Liver (tissue), 9 donors: ENCODE results near the gene MS4A15. TPM values are rescaled to one million over a fixed set of nuclear protein-coding genes. Genes with fewer than 3 reads are reported as not detected.

Experiments used
- DNase-seq: peaks from one replicate; pipeline ENCODE4 v3.0.0-alpha.2; 2017; ENCODE audit warnings: low spot score
- H3K27ac ChIP-seq, 2 donors: one replicate each; pipeline ENCODE4 v1.7.0; 2013; ENCODE audit warnings: inconsistent platforms in 2 of 2, low read length in 2 of 2, control low read depth in 1 of 2, low read depth in 1 of 2, mild to moderate bottlenecking in 1 of 2
- H3K27me3 ChIP-seq, 4 donors: one replicate each; pipeline versions ENCODE4 v1.6.1 to v1.7.0; 2013; ENCODE audit warnings: low read length in 3 of 4, inconsistent platforms in 1 of 4, mild to moderate bottlenecking in 1 of 4, moderate library complexity in 1 of 4; ENCODE audit not compliant: control insufficient read depth in 4 of 4, insufficient read depth in 4 of 4
- H3K36me3 ChIP-seq, 4 donors: one replicate each; pipeline versions ENCODE4 v1.6.1 to v1.7.0; 2013; ENCODE audit warnings: low read length in 3 of 4, mild to moderate bottlenecking in 3 of 4, low read depth in 1 of 4, moderate library complexity in 1 of 4; ENCODE audit not compliant: control insufficient read depth in 4 of 4, insufficient read depth in 3 of 4
- H3K4me1 ChIP-seq, 4 donors: one replicate each; pipeline versions ENCODE4 v1.6.1 to v1.7.0; 2013; ENCODE audit warnings: low read length in 3 of 4, mild to moderate bottlenecking in 3 of 4, moderate library complexity in 1 of 4; ENCODE audit not compliant: control insufficient read depth in 4 of 4, insufficient read depth in 4 of 4
- H3K4me3 ChIP-seq, 3 donors: one replicate each; pipeline versions ENCODE4 v1.6.1 to v1.7.0; 2013; ENCODE audit warnings: low read length in 3 of 3, control low read depth in 1 of 3, low read depth in 1 of 3, mild to moderate bottlenecking in 1 of 3
- H3K9ac ChIP-seq, 2 donors: one replicate each; pipeline ENCODE4 v1.7.0; 2013; ENCODE audit warnings: low read length in 2 of 2, mild to moderate bottlenecking in 2 of 2, moderate library complexity in 2 of 2, control low read depth in 1 of 2, low read depth in 1 of 2
- H3K9me3 ChIP-seq, 4 donors: one replicate each; pipeline versions ENCODE4 v1.6.1 to v1.7.0; 2013; ENCODE audit warnings: low read length in 3 of 4; ENCODE audit not compliant: control insufficient read depth in 4 of 4
- EGR1 ChIP-seq, 2 donors: IDR thresholded peaks; 2 replicates each; pipeline ENCODE4 v1.6.1; 2016 to 2018; ENCODE audit warnings: antibody characterized with exemption in 2 of 2, low read depth in 2 of 2
- FOXA1 ChIP-seq: IDR thresholded peaks from 2 replicates; pipeline ENCODE4 v1.6.1; 2016; ENCODE audit warnings: antibody characterized with exemption
- FOXA2 ChIP-seq: IDR thresholded peaks from 2 replicates; pipeline ENCODE4 v1.6.1; 2016; ENCODE audit warnings: antibody characterized with exemption
- GABPA ChIP-seq, 2 donors: IDR thresholded peaks in 1 of 2; conservative IDR thresholded peaks in 1 of 2; 2 replicates each; pipeline ENCODE4 v1.6.1; 2016; ENCODE audit warnings: antibody characterized with exemption in 2 of 2, mild to moderate bottlenecking in 1 of 2, moderate library complexity in 1 of 2
- HNF4A ChIP-seq, 2 donors: conservative IDR thresholded peaks; 2 replicates each; pipeline ENCODE4 v1.6.1; 2016; ENCODE audit warnings: antibody characterized with exemption in 2 of 2, mild to moderate bottlenecking in 2 of 2
- HNF4G ChIP-seq: IDR thresholded peaks from 2 replicates; pipeline ENCODE4 v1.6.1; 2016; ENCODE audit warnings: antibody characterized with exemption
- NR2F2 ChIP-seq: IDR thresholded peaks from 2 replicates; pipeline ENCODE4 v1.6.1; 2016; ENCODE audit warnings: antibody characterized with exemption
- RAD21 ChIP-seq, 2 donors: IDR thresholded peaks; 2 replicates each; pipeline ENCODE4 v1.6.1; 2016; ENCODE audit warnings: antibody characterized with exemption in 2 of 2, mild to moderate bottlenecking in 2 of 2
- RXRA ChIP-seq, 2 donors: IDR thresholded peaks; 2 replicates each; pipeline ENCODE4 v1.6.1; 2017 to 2018; ENCODE audit warnings: antibody characterized with exemption in 2 of 2, mild to moderate bottlenecking in 1 of 2
- SP1 ChIP-seq: IDR thresholded peaks from 2 replicates; pipeline ENCODE4 v1.6.1; 2018; ENCODE audit warnings: antibody characterized with exemption, mild to moderate bottlenecking
- TAF1 ChIP-seq: conservative IDR thresholded peaks from 2 replicates; pipeline ENCODE4 v1.6.1; 2016; ENCODE audit warnings: antibody characterized with exemption, mild to moderate bottlenecking
- YY1 ChIP-seq: IDR thresholded peaks from 2 replicates; pipeline ENCODE4 v1.6.1; 2016; ENCODE audit warnings: antibody characterized with exemption, mild to moderate bottlenecking
- WGBS: extraction: QIAGEN DNeasy Blood & Tissue Kit; methylation state at CpG from one replicate; pipeline ENCODE4 v1.1.7; 2013; 5-methylcytosine and 5-hydroxymethylcytosine counted together
- polyA plus RNA-seq, 2 donors: library from polyadenylated mRNA; stranded (reverse) in 1 of 2; unstranded in 1 of 2; fragments of 200-250 nt in 1 of 2; fragments of >200 nt in 1 of 2; fragmentation: Nextera tagmentation in 1 of 2; extraction: Ambion mirVana in 1 of 2; gene quantifications; one replicate each; pipeline versions ENCODE4 v1.2.1 to v1.2.3, GENCODE V29; 2013 to 2015
- total RNA-seq, 2 donors: library from RNA; depleted of rRNA; stranded (reverse); fragments of >200 nt; gene quantifications; one replicate each; pipeline ENCODE4 v1.2.3, GENCODE V29; 2014
- TF ChIP-seq, protein P1 (sequence below): IDR thresholded peaks from 2 replicates; pipeline ENCODE4 v1.6.1; 2016; ENCODE audit warnings: antibody characterized with exemption
- TF ChIP-seq, protein P2 (sequence below): IDR thresholded peaks from 2 replicates; pipeline ENCODE4 v1.6.1; 2016; ENCODE audit warnings: antibody characterized with exemption
- TF ChIP-seq, protein P3 (sequence below): fragments of 150-350 bp; IDR thresholded peaks from 2 replicates; pipeline ENCODE4 v1.5.1; 2017; ENCODE audit warnings: improper control_type of control experiment, low read depth, low read length; ENCODE audit not compliant: missing input control
- TF ChIP-seq, protein P4 (sequence below): IDR thresholded peaks from 2 replicates; pipeline ENCODE4 v1.6.1; 2016; ENCODE audit warnings: antibody characterized with exemption
- donor health status: healthy.
- donor health status: healthy.
- donor health status: healthy.
- donor health status: healthy.
- donor health status: healthy.

The MS4A15 gene
- total and polyA plus RNA-seq, 4 donors: not detected

DNA sequence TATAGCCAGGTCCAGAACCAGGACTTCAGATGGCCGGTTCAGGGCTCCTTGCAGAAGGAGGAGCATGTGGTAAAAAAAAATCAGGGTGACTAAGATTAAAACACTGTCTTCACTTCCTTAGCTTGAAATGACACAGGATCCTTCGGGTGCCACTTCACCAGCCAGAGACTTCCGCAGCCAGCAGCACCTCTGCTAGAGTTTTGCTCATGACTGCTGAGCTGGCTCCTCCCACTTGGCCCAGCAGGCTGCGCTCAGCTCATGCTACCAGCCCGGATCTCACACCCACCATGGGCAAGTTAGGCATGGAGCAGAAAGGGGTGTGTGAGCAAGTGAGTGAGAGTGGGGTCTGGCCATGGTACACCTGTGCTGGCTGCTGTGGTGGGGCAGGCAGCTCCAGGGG is 38.7 kb upstream of the MS4A15 start:
- WGBS: 86% methylated on average over 5 of the region's 5 CpGs
- DNase-seq: no peak

DNA sequence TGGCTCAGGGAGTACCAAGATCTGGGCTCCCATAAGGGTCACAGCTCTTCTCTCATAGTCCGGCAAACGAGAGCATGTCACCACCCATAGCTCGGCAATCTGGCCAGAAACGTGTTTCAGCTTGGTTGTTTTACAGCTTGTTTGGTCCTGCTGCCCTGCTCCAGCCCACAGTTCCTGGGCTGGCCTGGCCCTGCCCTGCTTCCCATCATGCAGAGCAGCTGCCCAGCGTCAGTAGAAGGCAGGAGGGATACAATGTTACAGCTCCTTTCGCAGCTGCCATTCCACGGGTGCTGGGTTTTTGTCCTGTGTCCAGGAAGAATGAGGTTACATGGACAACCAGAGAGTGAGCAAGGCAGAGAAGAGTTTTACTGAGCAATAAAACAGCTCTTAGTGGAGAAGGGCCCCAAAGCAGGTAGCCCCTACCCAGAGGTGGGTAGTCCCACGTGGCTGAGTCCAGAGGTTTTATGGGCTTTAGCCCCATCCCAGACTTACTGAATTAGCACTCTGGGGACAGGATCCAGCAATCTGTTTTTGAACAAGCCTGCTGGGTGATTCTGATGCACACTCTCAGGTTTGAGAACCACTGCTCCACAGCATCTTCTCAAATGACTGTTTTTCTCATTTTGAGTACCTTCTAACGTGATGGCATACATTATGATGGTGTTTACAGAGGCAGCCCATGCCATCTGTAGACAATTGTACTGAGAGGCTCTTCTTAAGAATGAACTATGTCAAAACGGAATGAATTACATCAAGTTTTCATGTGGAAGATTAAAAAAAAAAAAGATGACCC is 37.9 kb upstream of the MS4A15 start:
- Histone ChIP-seq H3K4me1 (no peaks in the 10 kb centered on the region), H3K27ac (no peak overlapping the region), H3K27me3 (no peaks in the 10 kb centered on the region), H3K4me3 (no peak overlapping the region), H3K9me3 (peaks cover 0 to 11% (median 9%) of the 10 kb centered on the region in 4 donors), H3K36me3 (no peaks in the 10 kb centered on the region), H3K9ac (no peak overlapping the region)
- no peak for DNase-seq
- no peak for TF ChIP-seq GABPA (IDR thresholded peaks at IDR 0.05 in 1 of 2, conservative IDR thresholded peaks at IDR 0.05 in 1 of 2)
- no peak for TF ChIP-seq NR2F2
- no peak for TF ChIP-seq YY1
- TF ChIP-seq, protein P1, sequence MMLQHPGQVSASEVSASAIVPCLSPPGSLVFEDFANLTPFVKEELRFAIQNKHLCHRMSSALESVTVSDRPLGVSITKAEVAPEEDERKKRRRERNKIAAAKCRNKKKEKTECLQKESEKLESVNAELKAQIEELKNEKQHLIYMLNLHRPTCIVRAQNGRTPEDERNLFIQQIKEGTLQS: no peak
- TF ChIP-seq EGR1 (IDR thresholded peaks at IDR 0.05; ENCODE audit: low read depth in 2 of 2): no peak
- TF ChIP-seq, protein P2, sequence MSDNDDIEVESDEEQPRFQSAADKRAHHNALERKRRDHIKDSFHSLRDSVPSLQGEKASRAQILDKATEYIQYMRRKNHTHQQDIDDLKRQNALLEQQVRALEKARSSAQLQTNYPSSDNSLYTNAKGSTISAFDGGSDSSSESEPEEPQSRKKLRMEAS: no peak
- TF ChIP-seq TAF1: no peak
- TF ChIP-seq RAD21 (IDR thresholded peaks at IDR 0.05): no peak
- TF ChIP-seq, protein P3, sequence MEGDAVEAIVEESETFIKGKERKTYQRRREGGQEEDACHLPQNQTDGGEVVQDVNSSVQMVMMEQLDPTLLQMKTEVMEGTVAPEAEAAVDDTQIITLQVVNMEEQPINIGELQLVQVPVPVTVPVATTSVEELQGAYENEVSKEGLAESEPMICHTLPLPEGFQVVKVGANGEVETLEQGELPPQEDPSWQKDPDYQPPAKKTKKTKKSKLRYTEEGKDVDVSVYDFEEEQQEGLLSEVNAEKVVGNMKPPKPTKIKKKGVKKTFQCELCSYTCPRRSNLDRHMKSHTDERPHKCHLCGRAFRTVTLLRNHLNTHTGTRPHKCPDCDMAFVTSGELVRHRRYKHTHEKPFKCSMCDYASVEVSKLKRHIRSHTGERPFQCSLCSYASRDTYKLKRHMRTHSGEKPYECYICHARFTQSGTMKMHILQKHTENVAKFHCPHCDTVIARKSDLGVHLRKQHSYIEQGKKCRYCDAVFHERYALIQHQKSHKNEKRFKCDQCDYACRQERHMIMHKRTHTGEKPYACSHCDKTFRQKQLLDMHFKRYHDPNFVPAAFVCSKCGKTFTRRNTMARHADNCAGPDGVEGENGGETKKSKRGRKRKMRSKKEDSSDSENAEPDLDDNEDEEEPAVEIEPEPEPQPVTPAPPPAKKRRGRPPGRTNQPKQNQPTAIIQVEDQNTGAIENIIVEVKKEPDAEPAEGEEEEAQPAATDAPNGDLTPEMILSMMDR: no peak
- TF ChIP-seq HNF4A (conservative IDR thresholded peaks at IDR 0.05): no peak
- TF ChIP-seq FOXA2: no peak
- no peak for TF ChIP-seq FOXA1
- no peak for TF ChIP-seq SP1
- 75% methylated on average over 10 of the region's 10 CpGs for WGBS

More for the DNA sequence above, 38.7 kb upstream of the MS4A15 start:
- peak overlapping the region in 1 of 3 donors; percentile 7 for H3K4me3 ChIP-seq
- no peak overlapping the region for H3K27ac ChIP-seq
- H3K9me3 ChIP-seq: peaks cover 0 to 11% (median 9%) of the 10 kb centered on the region in 4 donors
- no peaks in the 10 kb centered on the region for H3K27me3 ChIP-seq
- TF ChIP-seq RAD21 (IDR thresholded peaks at IDR 0.05) (no peak), TAF1 (no peak)
- H3K4me1 ChIP-seq: no peaks in the 10 kb centered on the region
- no peak overlapping the region for H3K9ac ChIP-seq
- H3K36me3 ChIP-seq: no peaks in the 10 kb centered on the region

DNA sequence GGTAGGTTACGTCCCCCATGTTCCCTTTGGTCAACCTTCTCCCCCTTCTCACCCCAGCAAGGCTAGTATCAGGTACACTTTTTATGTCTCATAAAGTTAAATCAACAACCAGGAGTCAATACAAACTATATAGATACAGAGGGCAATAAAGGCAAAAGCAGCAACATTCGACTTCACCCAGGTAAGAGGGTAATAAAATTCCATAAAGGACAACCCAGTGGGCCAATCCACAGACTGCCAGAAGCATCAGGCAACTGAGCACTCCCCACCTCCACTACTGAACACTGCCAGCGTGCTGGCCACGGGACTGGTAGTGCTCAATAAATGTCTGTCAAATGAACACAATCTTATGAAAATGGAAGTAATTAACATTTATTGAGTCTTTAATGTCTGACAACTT is 37.3 kb upstream of the MS4A15 start:
- Histone ChIP-seq H3K36me3 (no peaks in the 10 kb centered on the region), H3K9ac (no peak overlapping the region), H3K4me1 (no peaks in the 10 kb centered on the region), H3K9me3 (peaks cover 0 to 11% (median 9%) of the 10 kb centered on the region in 4 donors), H3K4me3 (no peak overlapping the region), H3K27ac (no peak overlapping the region), H3K27me3 (no peaks in the 10 kb centered on the region)
- DNase-seq: no peak
- WGBS: 73% methylated on average over 4 of the region's 4 CpGs
- no peak for TF ChIP-seq SP1
- TF ChIP-seq YY1: no peak
- TF ChIP-seq EGR1 (IDR thresholded peaks at IDR 0.05; ENCODE audit: low read depth in 2 of 2): no peak
- TF ChIP-seq RAD21 (IDR thresholded peaks at IDR 0.05): no peak
- TF ChIP-seq RXRA (IDR thresholded peaks at IDR 0.05): no peak
- TF ChIP-seq NR2F2: no peak
- TF ChIP-seq, protein P2: no peak
- no peak for TF ChIP-seq TAF1
- TF ChIP-seq, protein P4, sequence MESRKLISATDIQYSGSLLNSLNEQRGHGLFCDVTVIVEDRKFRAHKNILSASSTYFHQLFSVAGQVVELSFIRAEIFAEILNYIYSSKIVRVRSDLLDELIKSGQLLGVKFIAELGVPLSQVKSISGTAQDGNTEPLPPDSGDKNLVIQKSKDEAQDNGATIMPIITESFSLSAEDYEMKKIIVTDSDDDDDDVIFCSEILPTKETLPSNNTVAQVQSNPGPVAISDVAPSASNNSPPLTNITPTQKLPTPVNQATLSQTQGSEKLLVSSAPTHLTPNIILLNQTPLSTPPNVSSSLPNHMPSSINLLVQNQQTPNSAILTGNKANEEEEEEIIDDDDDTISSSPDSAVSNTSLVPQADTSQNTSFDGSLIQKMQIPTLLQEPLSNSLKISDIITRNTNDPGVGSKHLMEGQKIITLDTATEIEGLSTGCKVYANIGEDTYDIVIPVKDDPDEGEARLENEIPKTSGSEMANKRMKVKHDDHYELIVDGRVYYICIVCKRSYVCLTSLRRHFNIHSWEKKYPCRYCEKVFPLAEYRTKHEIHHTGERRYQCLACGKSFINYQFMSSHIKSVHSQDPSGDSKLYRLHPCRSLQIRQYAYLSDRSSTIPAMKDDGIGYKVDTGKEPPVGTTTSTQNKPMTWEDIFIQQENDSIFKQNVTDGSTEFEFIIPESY: no peak
- TF ChIP-seq, protein P3: no peak
- no peak for TF ChIP-seq FOXA1
- TF ChIP-seq HNF4A (conservative IDR thresholded peaks at IDR 0.05): no peak
- TF ChIP-seq HNF4G: no peak
